Esophagus muscularis mucosa (tissue), 4 donors: ENCODE measurements around the gene PIGL. TPM values are rescaled to one million over a fixed set of nuclear protein-coding genes. Genes with fewer than 3 reads are reported as not detected.

Experiments
- DNase-seq: peaks from one replicate; pipeline ENCODE4 v3.0.0-alpha.2; 2017; ENCODE audit errors: extremely low spot score
- H3K27ac ChIP-seq, 4 donors: fragments of 200-600 bp; sonication (generic); replicated peaks in 1 of 4; 1 replicate in 3 of 4; 2 replicates in 1 of 4; pipeline ENCODE4 v1.5.1; 2016 to 2019; ENCODE audit warnings: mild to moderate bottlenecking in 1 of 4
- H3K27me3 ChIP-seq, 4 donors: fragments of 200-600 bp; sonication (generic); one replicate each; pipeline versions ENCODE4 v1.5.1 to v1.6.0; 2016 to 2019
- H3K36me3 ChIP-seq, 4 donors: fragments of 200-600 bp; sonication (generic); one replicate each; pipeline ENCODE4 v1.5.1; 2016 to 2019
- H3K4me1 ChIP-seq, 4 donors: fragments of 200-600 bp; sonication (generic); one replicate each; pipeline ENCODE4 v1.5.1; 2016 to 2019
- H3K4me3 ChIP-seq, 4 donors: fragments of 200-600 bp; sonication (generic); 1 replicate in 2 of 4; 2 replicates in 2 of 4; pipeline ENCODE4 v1.5.1; 2016 to 2019; ENCODE audit warnings: mild to moderate bottlenecking in 4 of 4, moderate library complexity in 1 of 4
- H3K9me3 ChIP-seq, 4 donors: fragments of 200-600 bp; sonication (generic); 1 replicate in 3 of 4; 2 replicates in 1 of 4; pipeline ENCODE4 v1.5.1; 2016 to 2019
- EP300 ChIP-seq: sonication (generic); formaldehyde crosslinking; IDR thresholded peaks from one replicate; pipeline ENCODE4 v1.6.1; 2017; ENCODE audit warnings: antibody characterized with exemption
- POLR2A ChIP-seq: fragments of 450-650 bp; IDR thresholded peaks from one replicate; pipeline ENCODE4 v1.6.1; 2017; ENCODE audit warnings: antibody characterized with exemption, moderate library complexity, mild to moderate bottlenecking, low read depth
- POLR2AphosphoS5 ChIP-seq, 2 donors: sonication (generic); formaldehyde crosslinking; IDR thresholded peaks; one replicate each; pipeline ENCODE4 v1.6.1; 2017; ENCODE audit warnings: antibody characterized with exemption in 2 of 2
- WGBS: methylation state at CpG from one replicate; pipeline ENCODE4 v1.1.5; 2018; 5-methylcytosine and 5-hydroxymethylcytosine counted together
- intact Hi-C: fragments of 100-400 bp; cut with DNase I; formaldehyde crosslinking; loops from one replicate; pipeline ENCODE4 v1.15.1; 2023
- small RNA-seq, 3 donors: library from RNA; depleted of rRNA; stranded (forward); fragments of <200 nt; gene quantifications; one replicate each; pipeline ENCODE3, GENCODE V24; 2016
- total RNA-seq, 4 donors: library from RNA; depleted of rRNA; stranded (reverse); fragments of >200 nt; gene quantifications; one replicate each; pipeline versions ENCODE4 v1.1.0 to v1.2.1, GENCODE V29; 2016
- TF ChIP-seq, protein P1 (sequence below), 3 experiments: fragments of 200-600 bp in 2 of 3; fragments of 450-650 bp in 1 of 3; sonication (generic) in 2 of 3; IDR thresholded peaks; one replicate each; pipeline ENCODE4 v1.5.1; 2017 to 2019; ENCODE audit warnings: antibody characterized with exemption in 3 of 3, mild to moderate bottlenecking in 2 of 3, moderate library complexity in 1 of 3

PIGL gene
- total RNA-seq, 4 donors from 2014 or later, result 10.0 to 21.7 (median 16.5) TPM

GRCh38 chr17:16371742-16372141, 154.7 kb downstream of the PIGL start:
- DNase-seq, result no peak
- WGBS, result 72% methylated on average over 5 of the region's 5 CpGs
- no peaks in the 10 kb centered on the region for H3K27me3 ChIP-seq
- no peak for TF ChIP-seq POLR2AphosphoS5 (IDR thresholded peaks at IDR 0.05)
- TF ChIP-seq POLR2A, result no peak
- TF ChIP-seq EP300, result no peak
- TF ChIP-seq, protein P1, sequence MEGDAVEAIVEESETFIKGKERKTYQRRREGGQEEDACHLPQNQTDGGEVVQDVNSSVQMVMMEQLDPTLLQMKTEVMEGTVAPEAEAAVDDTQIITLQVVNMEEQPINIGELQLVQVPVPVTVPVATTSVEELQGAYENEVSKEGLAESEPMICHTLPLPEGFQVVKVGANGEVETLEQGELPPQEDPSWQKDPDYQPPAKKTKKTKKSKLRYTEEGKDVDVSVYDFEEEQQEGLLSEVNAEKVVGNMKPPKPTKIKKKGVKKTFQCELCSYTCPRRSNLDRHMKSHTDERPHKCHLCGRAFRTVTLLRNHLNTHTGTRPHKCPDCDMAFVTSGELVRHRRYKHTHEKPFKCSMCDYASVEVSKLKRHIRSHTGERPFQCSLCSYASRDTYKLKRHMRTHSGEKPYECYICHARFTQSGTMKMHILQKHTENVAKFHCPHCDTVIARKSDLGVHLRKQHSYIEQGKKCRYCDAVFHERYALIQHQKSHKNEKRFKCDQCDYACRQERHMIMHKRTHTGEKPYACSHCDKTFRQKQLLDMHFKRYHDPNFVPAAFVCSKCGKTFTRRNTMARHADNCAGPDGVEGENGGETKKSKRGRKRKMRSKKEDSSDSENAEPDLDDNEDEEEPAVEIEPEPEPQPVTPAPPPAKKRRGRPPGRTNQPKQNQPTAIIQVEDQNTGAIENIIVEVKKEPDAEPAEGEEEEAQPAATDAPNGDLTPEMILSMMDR (IDR thresholded peaks at IDR 0.05), result no peak
- no peaks in the 10 kb centered on the region for H3K9me3 ChIP-seq
- no peak overlapping the region for H3K4me3 ChIP-seq
- H3K36me3 ChIP-seq, result no peaks in the 10 kb centered on the region
- intact Hi-C loops, result no loop called here
- no peak overlapping the region for H3K27ac ChIP-seq
- H3K4me1 ChIP-seq, result peaks cover 0 to 10% (median 0%) of the 10 kb centered on the region in 4 donors

DNA sequence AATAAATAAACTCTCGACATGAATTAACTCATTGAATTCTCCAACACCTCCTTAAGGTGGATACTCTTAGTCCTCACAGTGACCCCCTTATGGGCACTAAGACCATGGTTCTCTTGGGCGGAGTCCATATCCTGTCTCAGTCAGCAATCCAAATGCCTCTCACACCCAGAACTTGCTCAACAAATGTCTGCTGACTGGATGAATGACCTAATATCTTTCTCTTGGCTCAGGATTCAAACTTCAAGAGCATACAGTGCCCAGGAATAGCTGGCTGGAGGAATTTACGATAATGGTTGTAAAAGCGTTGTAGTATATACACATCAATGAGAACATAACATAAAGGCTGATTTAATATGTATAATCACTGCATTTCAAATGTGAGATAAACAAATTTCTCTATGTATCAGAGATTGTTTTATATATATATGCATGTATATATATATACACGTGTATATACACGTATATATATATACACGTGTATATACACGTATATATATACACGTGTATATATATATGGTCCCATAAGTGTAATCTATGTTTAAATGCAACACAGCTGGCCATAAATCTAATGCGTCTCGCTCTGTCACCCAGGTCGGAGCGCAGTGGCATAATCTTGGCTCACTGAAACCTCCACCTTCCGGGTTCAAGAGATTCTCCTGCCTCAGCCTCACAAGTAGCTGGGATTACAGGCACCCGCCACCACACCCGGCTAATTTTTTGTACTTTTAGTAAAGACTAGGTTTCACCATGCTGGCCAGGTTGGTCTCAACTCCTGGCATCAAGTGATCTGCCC, 157.3 kb downstream of the PIGL start:
- Histone ChIP-seq H3K36me3 (no peaks in the 10 kb centered on the region), H3K27me3 (no peaks in the 10 kb centered on the region), H3K4me3 (no peak overlapping the region), H3K4me1 (peaks cover 0 to 10% (median 0%) of the 10 kb centered on the region in 4 donors), H3K9me3 (no peaks in the 10 kb centered on the region), H3K27ac (no peak overlapping the region)
- intact Hi-C loops, result no loop called here
- DNase-seq, result no peak
- WGBS, result 89% methylated on average over 16 of the region's 16 CpGs
- no peak for TF ChIP-seq POLR2AphosphoS5 (IDR thresholded peaks at IDR 0.05)
- no peak for TF ChIP-seq EP300
- TF ChIP-seq, protein P1 (IDR thresholded peaks at IDR 0.05), result no peak
- TF ChIP-seq POLR2A, result no peak

Small RNAs within 50 kb of the gene (small RNA-seq; reads per million reads assigned to genes)
- gene MIR1288, result 0 reads per million in 3 donors

Other genes with a start within 250 kb of the PIGL start
- gene ZSWIM7, start 217.5 kb upstream of the PIGL start, total RNA-seq, result 10 to 100 TPM; 16.2 to 22.7 (median 17.5) TPM
- gene TTC19, start 217.4 kb upstream of the PIGL start, total RNA-seq, result 10 to 100 TPM; 40.9 to 56.4 (median 50.5) TPM
- 100 to 1,000 TPM; 100 to 123 (median 109) TPM for gene NCOR1, start 1.7 kb upstream of the PIGL start, total RNA-seq
- gene CENPV, start 136.3 kb downstream of the PIGL start, total RNA-seq, result 10 to 100 TPM in 2 of 4 donors, 1 to 10 TPM in 2; 4.2 to 10.9 (median 8.2) TPM
- 1,000 to 10,000 TPM in 2 of 4 donors, 100 to 1,000 TPM in 2; 713 to 1,130 (median 983) TPM for gene UBB, start 163.9 kb downstream of the PIGL start, total RNA-seq
- gene TRPV2, start 198.4 kb downstream of the PIGL start, total RNA-seq, result 10 to 100 TPM; 11.3 to 19.1 (median 17.7) TPM